C4-2B (cell line): Measurements from ENCODE around the gene ARSB.

Source experiments
- CTCF ChIP-seq: fragments of 450-650 bp; conservative IDR thresholded peaks from 2 replicates; pipeline ENCODE4 v1.5.1; 2017; ENCODE audit warnings: mild to moderate bottlenecking
- ZFX ChIP-seq: fragments of 450-650 bp; IDR thresholded peaks from 2 replicates; pipeline ENCODE4 v1.6.1; 2017

- TF ChIP-seq CTCF (no peak), ZFX (no peak)
Measured at GRCh38 chr5:78879516-78879915, 105.6 kb downstream of the ARSB start.
